ENCODE results near the gene NEIL3. TPM values are rescaled to one million over a fixed set of nuclear protein-coding genes. Genes with fewer than 3 reads are reported as not detected.

NEIL3 gene
- total and polyA plus RNA-seq, 9 of the 15 experiments (the other 6 are each of a cell fraction or from before 2014, with no cell fraction given) = 2.7 to 23.3 (median 12.9) TPM

DNA sequence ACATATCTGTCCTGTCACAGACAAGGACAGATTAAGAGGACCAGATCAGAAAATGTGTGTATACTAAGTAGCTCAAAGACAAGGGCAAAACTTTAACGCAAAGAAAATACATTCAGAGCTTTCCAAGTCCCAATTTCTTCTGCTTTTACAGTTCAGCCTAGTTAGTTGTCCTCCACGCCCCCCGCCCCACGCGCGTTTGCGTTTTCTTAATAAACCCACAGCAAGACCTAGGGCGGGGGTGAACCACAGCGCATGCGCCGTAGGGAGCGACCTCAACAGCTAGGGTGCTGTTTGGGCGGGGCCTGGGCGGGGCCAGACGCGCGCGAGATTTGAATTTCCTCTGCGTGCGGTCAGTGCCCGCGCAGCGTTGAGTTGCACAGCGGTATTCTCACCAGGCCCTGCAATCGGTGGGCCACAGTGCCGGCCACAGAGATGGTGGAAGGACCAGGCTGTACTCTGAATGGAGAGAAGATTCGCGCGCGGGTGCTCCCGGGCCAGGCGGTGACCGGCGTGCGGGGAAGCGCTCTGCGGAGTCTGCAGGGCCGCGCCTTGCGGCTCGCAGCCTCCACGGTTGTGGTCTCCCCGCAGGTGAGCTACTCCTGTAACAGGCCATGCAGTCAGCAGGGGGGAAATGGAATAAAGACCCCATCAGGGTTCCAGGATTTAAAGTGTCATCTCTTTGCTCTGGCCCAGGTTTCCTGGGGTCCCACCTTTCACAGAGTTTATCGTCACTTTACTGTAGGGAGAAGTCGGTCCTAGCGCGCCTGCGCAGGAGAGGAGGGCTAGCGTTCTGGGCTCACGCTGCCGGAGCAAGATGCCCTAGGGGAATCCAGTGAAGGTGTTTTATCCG lies at the start of gene NEIL3 (continued):
- TF ChIP-seq ZNF311 (CRISPR knock-in tag; IDR thresholded peaks at IDR 0.05) (no peak), ZNF121 (CRISPR knock-in tag; conservative IDR thresholded peaks at IDR 0.05) (no peak), HBP1 (CRISPR knock-in tag; IDR thresholded peaks at IDR 0.05) (no peak), XRCC4 (IDR thresholded peaks at IDR 0.05; ENCODE audit: extremely low read depth, insufficient read depth, insufficient read length) (no peak), ZBTB11 (CRISPR knock-in tag; IDR thresholded peaks at IDR 0.05) (no peak), FOS (IDR thresholded peaks at IDR 0.05; ENCODE audit: extremely low read depth, insufficient read length) (no peak), PHF20 (IDR thresholded peaks at IDR 0.05; ENCODE audit: partially characterized antibody) (peak; percentile 62), ETV1 (tag; conservative IDR thresholded peaks at IDR 0.05; ENCODE audit: low read depth) (no peak), ZC3H4 (CRISPR knock-in tag; IDR thresholded peaks at IDR 0.05; ENCODE audit: borderline replicate concordance) (no peak), EP300 (IDR thresholded peaks at IDR 0.05; ENCODE audit: low read length) (peak; percentile 31; the same call in 1 of the 2 replicates), SMAD2 (IDR thresholded peaks at IDR 0.05; ENCODE audit: low read depth, low read length) (no peak), CBX2 (IDR thresholded peaks at IDR 0.05; ENCODE audit: insufficient read depth, low read length, poor library complexity, severe bottlenecking) (no peak), HCFC1 (IDR thresholded peaks at IDR 0.05; ENCODE audit: low read depth, low read length) (no peak; the same call in 1 of the 2 replicates), KDM2B (CRISPR knock-in tag; IDR thresholded peaks at IDR 0.05) (no peak), BRD4 (IDR thresholded peaks at IDR 0.05) (no peak)
- TF ChIP-seq, protein P1, sequence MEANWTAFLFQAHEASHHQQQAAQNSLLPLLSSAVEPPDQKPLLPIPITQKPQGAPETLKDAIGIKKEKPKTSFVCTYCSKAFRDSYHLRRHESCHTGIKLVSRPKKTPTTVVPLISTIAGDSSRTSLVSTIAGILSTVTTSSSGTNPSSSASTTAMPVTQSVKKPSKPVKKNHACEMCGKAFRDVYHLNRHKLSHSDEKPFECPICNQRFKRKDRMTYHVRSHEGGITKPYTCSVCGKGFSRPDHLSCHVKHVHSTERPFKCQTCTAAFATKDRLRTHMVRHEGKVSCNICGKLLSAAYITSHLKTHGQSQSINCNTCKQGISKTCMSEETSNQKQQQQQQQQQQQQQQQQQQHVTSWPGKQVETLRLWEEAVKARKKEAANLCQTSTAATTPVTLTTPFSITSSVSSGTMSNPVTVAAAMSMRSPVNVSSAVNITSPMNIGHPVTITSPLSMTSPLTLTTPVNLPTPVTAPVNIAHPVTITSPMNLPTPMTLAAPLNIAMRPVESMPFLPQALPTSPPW (CRISPR knock-in tag; IDR thresholded peaks at IDR 0.05) = peak; percentile 63
- TF ChIP-seq, protein P2, sequence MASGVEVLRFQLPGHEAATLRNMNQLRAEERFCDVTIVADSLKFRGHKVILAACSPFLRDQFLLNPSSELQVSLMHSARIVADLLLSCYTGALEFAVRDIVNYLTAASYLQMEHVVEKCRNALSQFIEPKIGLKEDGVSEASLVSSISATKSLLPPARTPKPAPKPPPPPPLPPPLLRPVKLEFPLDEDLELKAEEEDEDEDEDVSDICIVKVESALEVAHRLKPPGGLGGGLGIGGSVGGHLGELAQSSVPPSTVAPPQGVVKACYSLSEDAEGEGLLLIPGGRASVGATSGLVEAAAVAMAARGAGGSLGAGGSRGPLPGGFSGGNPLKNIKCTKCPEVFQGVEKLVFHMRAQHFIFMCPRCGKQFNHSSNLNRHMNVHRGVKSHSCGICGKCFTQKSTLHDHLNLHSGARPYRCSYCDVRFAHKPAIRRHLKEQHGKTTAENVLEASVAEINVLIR (CRISPR knock-in tag; IDR thresholded peaks at IDR 0.05) = no peak
- TF ChIP-seq, protein P3, sequence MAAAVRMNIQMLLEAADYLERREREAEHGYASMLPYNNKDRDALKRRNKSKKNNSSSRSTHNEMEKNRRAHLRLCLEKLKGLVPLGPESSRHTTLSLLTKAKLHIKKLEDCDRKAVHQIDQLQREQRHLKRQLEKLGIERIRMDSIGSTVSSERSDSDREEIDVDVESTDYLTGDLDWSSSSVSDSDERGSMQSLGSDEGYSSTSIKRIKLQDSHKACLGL (CRISPR knock-in tag; IDR thresholded peaks at IDR 0.05; ENCODE audit: borderline replicate concordance, poor library complexity, severe bottlenecking) = no peak
